H1 (cell line): ENCODE results near the gene VAT1L. TPM values are rescaled to one million over a fixed set of nuclear protein-coding genes. Genes with fewer than 3 reads are reported as not detected.

Experiments used
- CTCF ChIA-PET: fragments of 300-600 bp; sonication (Branson Sonifier 250); formaldehyde crosslinking; loops from one replicate; lab custom pipeline; 2021; ENCODE audit not compliant: partially characterized antibody; lab: Charles Lee
- POLR2A ChIA-PET: fragments of 300-600 bp; sonication (Branson Sonifier 250); formaldehyde crosslinking; loops from one replicate; lab custom pipeline; 2021; ENCODE audit warnings: inconsistent platforms; ENCODE audit not compliant: partially characterized antibody; lab: Charles Lee
- DNase-seq, 2 experiments: peaks; one replicate each; pipeline versions ENCODE4 v3.0.0 to v3.0.0-alpha.2; 2010 to 2022; ENCODE audit warnings: low spot score in 2 of 2, low read depth in 1 of 2, mixed read lengths in 1 of 2
- FAIRE-seq: peaks from 2 replicates; lab custom pipeline; 2011; peaks lifted over from hg19 to GRCh38; lab: Jason Lieb, UNC
- H2AFZ ChIP-seq: 2 replicates; pipeline ENCODE4 v1.8.1; 2012; ENCODE audit warnings: low read length, inconsistent platforms
- H2AK5ac ChIP-seq: 2 replicates; pipeline ENCODE4 v1.6.1; 2013; ENCODE audit warnings: low read depth, low read length
- H2BK120ac ChIP-seq: replicated peaks from 2 replicates; pipeline ENCODE3; 2013; ENCODE audit warnings: low read depth, low read length, inconsistent platforms
- H2BK12ac ChIP-seq: 2 replicates; pipeline ENCODE4 v1.6.1; 2013; ENCODE audit warnings: low read depth, low read length
- H2BK15ac ChIP-seq: 2 replicates; pipeline ENCODE4 v1.6.1; 2013; ENCODE audit warnings: low read length
- H2BK20ac ChIP-seq: 2 replicates; pipeline ENCODE4 v1.6.1; 2013; ENCODE audit warnings: low read length
- H2BK5ac ChIP-seq: 2 replicates; pipeline ENCODE4 v1.6.1; 2013; ENCODE audit warnings: low read depth, low read length
- H3K14ac ChIP-seq: 2 replicates; pipeline ENCODE4 v1.6.1; 2013; ENCODE audit warnings: inconsistent platforms; ENCODE audit not compliant: insufficient read length
- H3K18ac ChIP-seq: 2 replicates; pipeline ENCODE4 v1.6.1; 2013; ENCODE audit warnings: low read length; ENCODE audit errors: extremely low read depth
- H3K23ac ChIP-seq: 2 replicates; pipeline ENCODE4 v1.6.1; 2013; ENCODE audit warnings: inconsistent platforms; ENCODE audit not compliant: insufficient read length
- H3K23me2 ChIP-seq: 2 replicates; pipeline ENCODE4 v1.6.1; 2013; ENCODE audit warnings: low read depth, low read length
- H3K27ac ChIP-seq: 2 replicates; pipeline ENCODE4 v1.6.1; 2011; ENCODE audit warnings: low read depth, low read length, inconsistent platforms
- H3K27me3 ChIP-seq, 4 experiments: replicated peaks in 1 of 4; 1 replicate in 1 of 4; 2 replicates in 3 of 4; pipeline versions ENCODE4 v1.6.1 to v1.8.1; 2011 to 2013; ENCODE audit warnings: low read length in 3 of 4, mild to moderate bottlenecking in 3 of 4, inconsistent platforms in 2 of 4, mixed read lengths in 2 of 4, moderate library complexity in 1 of 4; ENCODE audit not compliant: control insufficient read depth in 3 of 4, insufficient read depth in 3 of 4; ENCODE audit errors: extremely low read depth in 1 of 4
- H3K36me3 ChIP-seq, 4 experiments: 2 replicates each; pipeline versions ENCODE4 v1.6.1 to v1.8.1; 2011 to 2013; ENCODE audit warnings: mild to moderate bottlenecking in 4 of 4, low read length in 3 of 4, moderate library complexity in 2 of 4, control low read depth in 1 of 4, inconsistent platforms in 1 of 4; ENCODE audit not compliant: insufficient read depth in 4 of 4, control insufficient read depth in 2 of 4
- H3K4ac ChIP-seq: replicated peaks from 2 replicates; pipeline ENCODE3; 2013; ENCODE audit warnings: low read length, low read depth, mixed read lengths, inconsistent platforms; ENCODE audit not compliant: insufficient read length
- H3K4me1 ChIP-seq, 4 experiments: replicated peaks in 1 of 4; 1 replicate in 1 of 4; 2 replicates in 3 of 4; pipeline versions ENCODE4 v1.6.1 to v1.8.1; 2011 to 2013; ENCODE audit warnings: low read length in 3 of 4, inconsistent platforms in 2 of 4, mixed read lengths in 1 of 4; ENCODE audit not compliant: insufficient read depth in 4 of 4, control insufficient read depth in 3 of 4
- H3K4me2 ChIP-seq, 2 experiments: 2 replicates each; pipeline versions ENCODE4 v1.6.1 to v1.8.1; 2011 to 2013; ENCODE audit warnings: low read depth in 2 of 2, low read length in 2 of 2, control low read depth in 1 of 2, inconsistent platforms in 1 of 2, mild to moderate bottlenecking in 1 of 2; ENCODE audit not compliant: insufficient read depth in 1 of 2
- H3K4me3 ChIP-seq, 4 experiments: fragments of 200-600, 300-600 bp in 1 of 4; sonication (generic), shearing (Covaris generic), sonication (Bioruptor Twin) in 1 of 4; 2 replicates each; pipeline versions ENCODE4 v1.5.1 to v1.8.1; 2011 to 2016; ENCODE audit warnings: low read length in 4 of 4, low read depth in 3 of 4, control low read depth in 2 of 4, inconsistent platforms in 2 of 4, mild to moderate bottlenecking in 2 of 4, mixed read lengths in 1 of 4, moderate library complexity in 1 of 4; ENCODE audit not compliant: insufficient read depth in 2 of 4; ENCODE audit errors: extremely low read depth in 1 of 4
- H3K56ac ChIP-seq: replicated peaks from 2 replicates; pipeline ENCODE3; 2013; ENCODE audit warnings: low read depth, mild to moderate bottlenecking, mixed read lengths, low read length, inconsistent platforms; ENCODE audit not compliant: insufficient read length
- H3K79me1 ChIP-seq: 2 replicates; pipeline ENCODE4 v1.6.1; 2013; ENCODE audit warnings: low read depth, low read length, control low read depth
- H3K79me2 ChIP-seq, 2 experiments: 2 replicates each; pipeline versions ENCODE4 v1.6.1 to v1.8.1; 2012 to 2013; ENCODE audit warnings: low read length in 2 of 2, mild to moderate bottlenecking in 2 of 2, inconsistent platforms in 1 of 2; ENCODE audit not compliant: insufficient read depth in 2 of 2, control insufficient read depth in 1 of 2
- H3K9ac ChIP-seq, 4 experiments: replicated peaks in 1 of 4; 1 replicate in 1 of 4; 2 replicates in 3 of 4; pipeline versions ENCODE4 v1.6.1 to v1.8.1; 2011 to 2013; ENCODE audit warnings: low read depth in 3 of 4, low read length in 3 of 4, control low read depth in 2 of 4, mild to moderate bottlenecking in 2 of 4, moderate library complexity in 2 of 4, inconsistent platforms in 1 of 4; ENCODE audit errors: extremely low read depth in 1 of 4
- H3K9me3 ChIP-seq, 2 experiments: 2 replicates each; pipeline versions ENCODE4 v1.6.1 to v1.8.1; 2012 to 2013; ENCODE audit warnings: mild to moderate bottlenecking in 2 of 2, moderate library complexity in 2 of 2, control low read depth in 1 of 2, inconsistent platforms in 1 of 2, low read depth in 1 of 2, low read length in 1 of 2, mixed read lengths in 1 of 2; ENCODE audit not compliant: insufficient read depth in 2 of 2
- H4K20me1 ChIP-seq, 2 experiments: replicated peaks in 1 of 2; 2 replicates each; pipeline versions ENCODE3 to v1.8.1; 2011 to 2013; ENCODE audit warnings: inconsistent platforms in 2 of 2, low read length in 2 of 2, mild to moderate bottlenecking in 1 of 2; ENCODE audit not compliant: insufficient read depth in 2 of 2, control insufficient read depth in 1 of 2
- H4K5ac ChIP-seq: 2 replicates; pipeline ENCODE4 v1.6.1; 2013; ENCODE audit warnings: low read length, low read depth, mixed read lengths, inconsistent platforms; ENCODE audit not compliant: insufficient read length
- H4K8ac ChIP-seq: 2 replicates; pipeline ENCODE4 v1.8.0; 2013; ENCODE audit warnings: mild to moderate bottlenecking, moderate library complexity, low read length, inconsistent platforms; ENCODE audit not compliant: insufficient read depth; ENCODE audit errors: extremely low read depth
- H4K91ac ChIP-seq: replicated peaks from 2 replicates; pipeline ENCODE3; 2013; ENCODE audit warnings: low read length, mixed read lengths, inconsistent platforms; ENCODE audit not compliant: insufficient read length
- POU5F1 ChIP-seq: IDR thresholded peaks from 2 replicates; pipeline ENCODE4 v1.6.1; 2011; ENCODE audit warnings: low read depth, mild to moderate bottlenecking, low read length, moderate library complexity
- WGBS, 2 experiments: shearing (Covaris generic) in 1 of 2; methylation state at CpG; one replicate each; pipeline versions ENCODE4 v1.1.6 to v1.1.7; 2013 to 2015; ENCODE audit warnings: low lambda C conversion rate in 2 of 2, mixed read lengths in 2 of 2, inconsistent platforms in 1 of 2, low coverage in 1 of 2, missing lambda C conversion rate in 1 of 2; ENCODE audit not compliant: insufficient replicate concordance in 2 of 2, insufficient coverage in 1 of 2, insufficient read length in 1 of 2; ENCODE audit errors: extremely low coverage in 1 of 2, missing lambda C conversion rate in 1 of 2; 5-methylcytosine and 5-hydroxymethylcytosine counted together
- polyA plus RNA-seq, 7 experiments: library from polyadenylated mRNA; depleted of rRNA in 3 of 7; stranded (reverse) in 5 of 7; unstranded in 2 of 7; fragments of >200 nt in 5 of 7; fragments of 200-250 nt in 2 of 7; gene quantifications; 1 replicate in 5 of 7; 2 replicates in 1 of 7; 4 replicates in 1 of 7; pipeline versions ENCODE4 v1.2.1 to v1.2.3, GENCODE V29; 2011 to 2013; ENCODE audit warnings: missing spikeins in 2 of 7, mixed read lengths in 2 of 7
- total RNA-seq: library from RNA; stranded (reverse); fragmentation: NEBNext Ultra II Directional; extraction: Animal tissue kit (Norgen Biotek cat#: 25700); gene quantifications from 2 replicates; pipeline ENCODE4 v1.2.1, GENCODE V29; 2021
- TF ChIP-seq, protein P1 (sequence below), 3 experiments: IDR thresholded peaks; 1 replicate in 2 of 3; 2 replicates in 1 of 3; pipeline versions ENCODE4 v1.5.1 to v1.6.1; 2011; ENCODE audit warnings: low read length in 3 of 3, mild to moderate bottlenecking in 3 of 3, inconsistent platforms in 2 of 3, low read depth in 1 of 3, moderate library complexity in 1 of 3; ENCODE audit not compliant: insufficient read depth in 1 of 3; ENCODE audit errors: control extremely low read depth in 1 of 3

VAT1L gene
- total and polyA plus RNA-seq, 2 of the 8 experiments (the other 6 are each of a cell fraction or from before 2014, with no cell fraction given): 46.3 to 48.2 TPM

DNA sequence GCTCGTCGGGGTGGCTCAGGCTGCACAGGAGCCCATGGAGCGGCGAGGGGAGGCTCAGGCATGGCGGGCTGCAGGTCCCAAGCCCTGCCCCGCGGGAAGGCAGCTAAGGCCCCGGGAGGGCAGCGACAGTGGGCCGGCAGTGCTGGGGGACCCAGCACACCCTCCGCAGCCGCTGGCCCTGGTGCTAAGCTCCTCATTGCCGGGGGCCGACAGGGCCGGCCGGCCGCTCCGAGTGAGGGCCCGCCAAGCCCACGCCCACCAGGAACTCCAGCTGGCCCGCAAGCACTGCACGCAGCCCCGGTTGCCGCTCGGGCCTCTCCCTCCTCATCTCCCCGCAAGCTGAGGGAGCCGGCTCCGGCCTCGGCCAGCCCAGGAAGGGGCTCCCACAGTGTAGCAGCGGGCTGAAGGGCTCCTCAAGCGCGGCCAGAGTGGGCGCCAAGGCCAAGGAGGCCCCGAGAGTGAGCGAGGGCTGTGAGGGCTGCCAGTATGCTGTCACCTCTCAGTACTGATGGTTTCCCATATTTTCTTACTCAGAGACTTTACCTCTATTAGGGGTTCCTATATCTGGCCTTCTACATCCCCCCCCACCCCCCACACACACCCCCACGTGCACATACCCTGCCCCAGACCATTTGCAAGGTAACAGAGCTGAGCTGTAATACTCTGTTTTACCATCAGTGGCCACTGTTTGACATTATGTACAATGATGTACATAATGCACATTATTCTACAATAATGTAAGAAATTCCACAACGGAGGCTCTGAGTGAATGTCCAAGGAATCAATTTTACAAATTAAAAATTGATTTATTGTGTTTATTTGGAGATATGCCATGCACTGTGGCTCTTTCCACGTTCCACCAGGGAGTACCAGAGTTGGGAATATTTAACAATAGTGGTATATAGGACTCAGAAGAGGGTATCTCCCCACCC, 3.7 kb upstream of the VAT1L start:
- Histone ChIP-seq H3K23me2 (peaks cover 16% of the 10 kb centered on the region), H3K56ac (no peak overlapping the region), H4K8ac (no peak overlapping the region), H2AK5ac (no peak overlapping the region), H3K79me1 (0 out of 2 replicates have a peak, but pooled peaks cover 3% of the 10 kb centered on the region), H2BK12ac (no peak overlapping the region), H4K20me1 (no peaks in the 10 kb centered on the region), H3K4ac (no peak overlapping the region), H4K5ac (no peak overlapping the region), H3K14ac (no peak overlapping the region), H4K91ac (no peak overlapping the region), H3K27me3 (peaks cover 0 to 15% (median 15%) of the 10 kb centered on the region in 4 experiments; a peak in 5 of 7 replicates), H3K4me1 (peaks cover 0 to 3% (median 0%) of the 10 kb centered on the region in 4 experiments; a peak in 2 of 7 replicates), H2BK20ac (no peak overlapping the region), H3K23ac (no peak overlapping the region), H2BK120ac (no peak overlapping the region), H3K9ac (no peak overlapping the region), H3K36me3 (no peaks in the 10 kb centered on the region), H3K18ac (no peak overlapping the region), H3K79me2 (peaks cover 0 to 7% of the 10 kb centered on the region in 2 experiments; a peak in 2 of 4 replicates), H2BK15ac (no peak overlapping the region), H2BK5ac (no peak overlapping the region), H3K4me2 (no peak overlapping the region), H3K9me3 (peaks cover 0 to 7% of the 10 kb centered on the region in 2 experiments; a peak in 1 of 4 replicates), H3K27ac (no peak overlapping the region), H2AFZ (no peak overlapping the region), H3K4me3 (no peak overlapping the region)
- TF ChIP-seq, protein P1, sequence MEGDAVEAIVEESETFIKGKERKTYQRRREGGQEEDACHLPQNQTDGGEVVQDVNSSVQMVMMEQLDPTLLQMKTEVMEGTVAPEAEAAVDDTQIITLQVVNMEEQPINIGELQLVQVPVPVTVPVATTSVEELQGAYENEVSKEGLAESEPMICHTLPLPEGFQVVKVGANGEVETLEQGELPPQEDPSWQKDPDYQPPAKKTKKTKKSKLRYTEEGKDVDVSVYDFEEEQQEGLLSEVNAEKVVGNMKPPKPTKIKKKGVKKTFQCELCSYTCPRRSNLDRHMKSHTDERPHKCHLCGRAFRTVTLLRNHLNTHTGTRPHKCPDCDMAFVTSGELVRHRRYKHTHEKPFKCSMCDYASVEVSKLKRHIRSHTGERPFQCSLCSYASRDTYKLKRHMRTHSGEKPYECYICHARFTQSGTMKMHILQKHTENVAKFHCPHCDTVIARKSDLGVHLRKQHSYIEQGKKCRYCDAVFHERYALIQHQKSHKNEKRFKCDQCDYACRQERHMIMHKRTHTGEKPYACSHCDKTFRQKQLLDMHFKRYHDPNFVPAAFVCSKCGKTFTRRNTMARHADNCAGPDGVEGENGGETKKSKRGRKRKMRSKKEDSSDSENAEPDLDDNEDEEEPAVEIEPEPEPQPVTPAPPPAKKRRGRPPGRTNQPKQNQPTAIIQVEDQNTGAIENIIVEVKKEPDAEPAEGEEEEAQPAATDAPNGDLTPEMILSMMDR (IDR thresholded peaks at IDR 0.05; ENCODE audit: control extremely low read depth in 1 of 3, insufficient read depth in 1 of 3, low read depth in 1 of 3, low read length in 3 of 3): peak in 1 of 3 experiments; percentile 25; a peak in 1 of 4 replicates
- no peak for TF ChIP-seq POU5F1
- ChIA-PET POLR2A (no interaction called here), CTCF (interaction anchor here (0.6 to 2.7 kb wide), 19 partner anchors 13 to 1690 kb away, joined by 3 to 10 read pairs (median 4); partner anchors contain the start of gene NUDT7)
- FAIRE-seq: no peak
- DNase-seq: no peak
- 87% methylated on average over 29 of the region's 38 CpGs; no CpG with 5 or more reads in 1 of the 2 experiments for WGBS, 2 experiments
